B cell (primary cell): Measurements from ENCODE around the gene LGI1.

Experiments
- EZH2 ChIP-seq: IDR thresholded peaks from 2 replicates; pipeline ENCODE4 v1.6.1; 2012; ENCODE audit warnings: borderline replicate concordance, low read depth, mild to moderate bottlenecking, moderate library complexity, low read length; ENCODE audit not compliant: insufficient read depth, poor library complexity, severe bottlenecking
- TF ChIP-seq, protein P1 (sequence below): fragments of 200-600 bp; IDR thresholded peaks from one replicate; pipeline ENCODE4 v1.8.0; 2022; ENCODE audit warnings: antibody characterized with exemption, mild to moderate bottlenecking

DNA sequence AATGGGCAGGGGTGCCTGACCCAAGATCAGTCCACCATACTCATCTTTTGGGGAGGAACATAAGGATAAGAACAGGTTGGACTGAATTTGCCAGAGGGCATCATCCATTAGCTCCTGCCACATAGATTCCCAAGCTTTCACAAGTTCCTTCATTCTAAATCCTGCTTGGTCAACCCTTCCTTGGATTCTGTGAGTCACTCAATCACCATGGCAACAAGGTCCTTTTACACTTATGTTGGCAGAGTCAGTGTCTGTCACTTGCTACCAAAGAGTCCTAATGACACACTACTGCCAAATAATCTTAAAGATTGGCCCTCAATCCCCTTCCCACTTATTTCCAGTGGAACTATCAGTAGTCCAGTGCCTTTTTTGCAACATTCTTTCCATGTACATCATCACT is 5.0 kb upstream of the LGI1 start:
- TF ChIP-seq, protein P1, sequence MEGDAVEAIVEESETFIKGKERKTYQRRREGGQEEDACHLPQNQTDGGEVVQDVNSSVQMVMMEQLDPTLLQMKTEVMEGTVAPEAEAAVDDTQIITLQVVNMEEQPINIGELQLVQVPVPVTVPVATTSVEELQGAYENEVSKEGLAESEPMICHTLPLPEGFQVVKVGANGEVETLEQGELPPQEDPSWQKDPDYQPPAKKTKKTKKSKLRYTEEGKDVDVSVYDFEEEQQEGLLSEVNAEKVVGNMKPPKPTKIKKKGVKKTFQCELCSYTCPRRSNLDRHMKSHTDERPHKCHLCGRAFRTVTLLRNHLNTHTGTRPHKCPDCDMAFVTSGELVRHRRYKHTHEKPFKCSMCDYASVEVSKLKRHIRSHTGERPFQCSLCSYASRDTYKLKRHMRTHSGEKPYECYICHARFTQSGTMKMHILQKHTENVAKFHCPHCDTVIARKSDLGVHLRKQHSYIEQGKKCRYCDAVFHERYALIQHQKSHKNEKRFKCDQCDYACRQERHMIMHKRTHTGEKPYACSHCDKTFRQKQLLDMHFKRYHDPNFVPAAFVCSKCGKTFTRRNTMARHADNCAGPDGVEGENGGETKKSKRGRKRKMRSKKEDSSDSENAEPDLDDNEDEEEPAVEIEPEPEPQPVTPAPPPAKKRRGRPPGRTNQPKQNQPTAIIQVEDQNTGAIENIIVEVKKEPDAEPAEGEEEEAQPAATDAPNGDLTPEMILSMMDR, result no peak
- no peak for TF ChIP-seq EZH2
